Measurements from ENCODE around the gene COQ10B. TPM values are rescaled to one million over a fixed set of nuclear protein-coding genes. Genes with fewer than 3 reads are reported as not detected.

Gene COQ10B
- 75.9 and 102 TPM in 2 replicates for polyA plus RNA-seq

DNA sequence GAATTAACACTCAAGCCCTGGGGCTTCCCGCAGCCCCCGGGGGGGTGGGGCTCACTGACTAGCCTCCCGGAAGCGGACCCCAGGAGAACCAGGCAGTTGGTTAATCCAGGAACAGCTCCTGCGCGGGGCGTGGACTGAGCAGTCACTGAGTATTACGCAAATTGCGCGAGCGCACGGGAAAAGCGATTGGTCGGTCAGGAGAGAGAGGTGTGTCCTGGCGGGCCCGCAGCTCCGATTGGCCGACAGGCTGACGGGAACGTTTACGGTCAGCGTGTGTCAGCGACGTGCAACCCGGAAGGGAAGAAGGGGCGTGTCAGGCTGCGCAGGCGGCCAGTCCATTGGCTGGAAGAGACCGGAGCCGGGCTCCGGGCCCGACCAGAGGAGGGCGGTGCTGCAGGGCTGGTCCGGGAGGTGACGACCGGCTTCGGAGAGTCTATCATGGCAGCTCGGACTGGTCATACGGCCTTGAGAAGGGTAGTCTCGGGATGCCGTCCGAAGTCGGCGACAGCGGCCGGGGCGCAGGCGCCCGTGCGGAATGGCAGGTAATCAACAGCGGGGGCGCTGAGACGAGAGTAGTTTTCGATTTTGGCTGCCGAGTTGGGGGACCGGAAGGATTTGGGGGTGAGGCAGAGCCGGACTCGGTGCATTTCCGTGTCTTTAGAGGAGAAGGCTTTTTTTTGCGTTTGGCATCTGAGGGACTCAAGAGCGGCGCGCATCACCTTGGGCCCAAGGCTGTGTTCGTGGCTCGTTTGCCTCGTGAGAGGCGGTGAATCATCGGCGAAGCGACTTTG lies at the start of gene COQ10B:
COQ10B (plus strand) TSS at position 430 of the 791 bp plus-strand sequence; CDS start at position 439, 9 bp downstream.

DNA sequence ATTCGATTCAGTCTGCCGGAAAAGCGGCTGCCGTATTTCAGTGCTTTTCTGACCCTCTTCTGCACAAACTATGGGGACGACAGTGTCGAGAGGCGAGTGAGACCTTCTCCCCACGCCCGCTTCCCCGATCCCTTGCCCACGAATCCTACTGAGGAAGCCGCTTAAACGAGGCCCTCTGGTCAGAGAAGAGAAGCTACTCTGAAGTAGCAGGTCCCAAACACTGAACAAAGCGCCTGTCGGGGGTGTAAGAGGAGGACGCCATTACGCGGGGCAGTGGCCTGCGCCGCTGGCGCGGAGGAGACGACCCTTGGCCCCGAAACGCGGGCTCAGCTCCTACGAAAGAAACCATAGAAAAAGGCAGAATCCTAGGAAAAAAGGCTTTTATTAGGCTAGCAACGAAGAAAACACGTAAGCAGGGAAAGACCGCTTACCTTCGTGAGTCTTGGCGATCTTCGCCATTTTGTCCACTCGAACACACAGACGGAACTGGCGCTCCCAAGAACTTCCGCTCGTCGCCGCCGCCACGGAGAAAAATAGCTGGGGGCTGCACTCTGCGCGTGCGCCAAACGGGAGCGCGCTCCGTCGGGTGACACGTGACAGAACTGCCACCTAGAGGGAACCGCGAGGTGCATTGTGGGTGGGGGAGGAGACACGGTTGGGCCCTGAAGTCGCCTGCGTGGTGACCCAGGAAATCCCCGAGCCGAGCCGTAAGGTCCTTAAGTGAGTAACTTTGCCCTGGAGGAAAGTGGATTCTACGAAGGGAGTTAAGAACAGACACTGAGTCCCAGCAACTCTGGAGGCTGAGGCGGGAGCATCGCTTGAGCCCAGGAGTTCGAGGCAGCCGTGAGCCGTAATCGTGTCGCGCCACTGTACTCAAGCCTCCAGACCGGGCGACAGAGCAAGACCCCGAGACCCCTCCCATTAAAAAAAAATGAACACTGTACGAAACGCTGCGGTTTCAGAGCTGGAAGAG lies 18.5 kb upstream of the COQ10B start, which contains the start of gene SF3B1:
SF3B1 (minus strand) TSS at position 488 of the 973 bp plus-strand sequence; CDS start at position 459, 29 bp downstream.

DNA sequence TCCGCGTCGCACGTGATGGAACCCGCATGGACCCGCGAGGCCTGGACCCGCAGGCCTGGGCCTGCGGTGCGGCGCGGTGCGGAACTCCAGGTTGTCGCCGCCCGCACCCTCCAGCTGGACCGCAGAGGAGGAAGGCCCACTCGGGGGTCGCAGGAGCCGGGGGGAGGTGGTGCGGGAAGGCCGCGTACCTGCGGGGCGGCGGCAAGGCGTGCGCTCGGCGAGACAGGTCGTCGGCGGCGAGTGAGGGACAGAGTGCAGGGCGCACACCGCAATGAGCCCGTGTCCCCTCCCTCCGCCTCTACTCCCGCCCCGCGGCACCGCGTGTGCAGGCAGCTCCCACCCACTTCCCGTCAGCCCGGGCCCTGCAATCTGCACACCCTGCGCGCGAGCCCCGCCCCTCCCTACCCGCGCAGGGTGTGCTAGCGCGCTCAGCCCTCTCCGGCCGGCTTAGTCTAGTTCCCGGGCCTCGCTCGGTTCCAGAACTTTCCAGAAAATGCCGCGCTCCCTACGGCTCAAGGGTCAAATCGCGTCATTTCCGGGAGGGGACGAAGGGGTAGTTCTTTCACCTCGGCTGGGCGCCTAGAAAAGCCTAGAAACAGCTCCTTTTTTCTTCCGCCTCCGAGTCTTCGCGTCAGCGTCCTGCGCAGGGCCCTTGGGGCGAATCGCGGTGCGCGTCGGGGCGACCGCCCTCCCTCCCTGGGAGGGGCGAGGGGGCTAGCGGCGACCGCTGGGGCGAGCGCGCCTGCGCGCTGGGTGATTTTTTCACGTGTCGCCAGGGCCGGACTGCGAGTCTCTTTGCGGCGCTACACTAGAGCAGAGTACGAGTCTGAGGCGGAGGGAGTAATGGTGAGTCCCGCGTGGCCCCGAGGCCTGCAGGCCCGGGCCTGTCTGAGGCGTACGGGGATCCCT lies 46.5 kb downstream of the COQ10B start, which contains the start of the genes HSPD1 and HSPE1:
HSPD1 (minus strand) TSS at position 247 of the 909 bp plus-strand sequence. CDS start 992 bp downstream, outside the sequence.
HSPE1 (plus strand) TSS at position 786 of the 909 bp plus-strand sequence; CDS start at position 844, 58 bp downstream.

DNA sequence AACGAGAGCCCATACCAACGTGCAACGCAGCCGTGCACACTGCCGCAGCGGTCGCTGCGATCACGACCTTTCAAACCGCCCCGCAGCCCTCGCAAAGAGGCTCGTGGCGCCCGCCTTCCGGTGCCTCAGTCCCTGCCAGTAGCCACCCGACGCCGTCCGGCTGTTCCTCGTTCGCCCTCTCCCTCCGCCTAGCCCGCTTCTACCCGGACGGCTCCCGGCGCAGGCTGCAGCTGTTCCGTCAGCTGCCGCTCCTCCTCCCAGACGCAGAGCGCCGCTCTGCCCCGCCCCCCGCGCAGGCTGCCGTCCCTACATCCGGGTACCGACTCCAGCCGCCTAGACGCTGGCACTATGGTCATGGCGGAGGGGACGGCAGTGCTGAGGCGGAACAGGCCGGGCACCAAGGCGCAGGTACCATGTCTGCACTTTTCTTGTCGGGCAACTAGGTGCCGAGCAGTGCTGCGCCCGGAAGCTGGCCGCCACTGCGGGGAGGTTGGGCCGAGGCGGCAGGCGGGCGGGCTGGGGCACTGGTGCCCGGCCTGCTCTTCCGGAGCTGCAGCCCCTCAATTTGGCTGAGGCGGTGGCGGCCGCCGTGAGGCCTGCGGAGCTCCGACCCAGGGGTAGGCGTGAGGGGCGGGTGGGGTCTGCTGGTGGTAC lies 62.5 kb downstream of the COQ10B start, which contains the start of gene MOB4:
MOB4 (plus strand) TSS at position 328 of the 654 bp plus-strand sequence; CDS start at position 349, 21 bp downstream.

Other genes starting within 250 kb of the COQ10B start
- 2.4 and 4.0 TPM in 2 replicates for gene ANKRD44, start 142.8 kb upstream of the COQ10B start, polyA plus RNA-seq
- gene SF3B1, start 18.5 kb upstream of the COQ10B start, polyA plus RNA-seq, result 144 and 182 TPM in 2 replicates
- 295 and 339 TPM in 2 replicates for gene HSPD1, start 46.3 kb downstream of the COQ10B start, polyA plus RNA-seq
- 687 and 859 TPM in 2 replicates for gene HSPE1, start 46.8 kb downstream of the COQ10B start, polyA plus RNA-seq
- 73.4 and 80.6 TPM in 2 replicates for gene MOB4, start 62.5 kb downstream of the COQ10B start, polyA plus RNA-seq
- 13.5 and 21.6 TPM in 2 replicates for gene RFTN2, start 222.0 kb downstream of the COQ10B start, polyA plus RNA-seq